ENCODE data around the gene NARS2.

- TF ChIP-seq CTCF (IDR thresholded peaks at IDR 0.05; ENCODE audit: insufficient read depth, low read length, poor library complexity, severe bottlenecking): no peak
- no peak for TF ChIP-seq EZH2phosphoT487 (conservative IDR thresholded peaks at IDR 0.05; ENCODE audit: low read length)
Measured at GRCh38 chr11:78557236-78557635, 17.4 kb downstream of the NARS2 start.

Measured in SU-DHL-6 (cell line).